ENCODE measurements around the gene ITPR2.

Gene ITPR2

DNA sequence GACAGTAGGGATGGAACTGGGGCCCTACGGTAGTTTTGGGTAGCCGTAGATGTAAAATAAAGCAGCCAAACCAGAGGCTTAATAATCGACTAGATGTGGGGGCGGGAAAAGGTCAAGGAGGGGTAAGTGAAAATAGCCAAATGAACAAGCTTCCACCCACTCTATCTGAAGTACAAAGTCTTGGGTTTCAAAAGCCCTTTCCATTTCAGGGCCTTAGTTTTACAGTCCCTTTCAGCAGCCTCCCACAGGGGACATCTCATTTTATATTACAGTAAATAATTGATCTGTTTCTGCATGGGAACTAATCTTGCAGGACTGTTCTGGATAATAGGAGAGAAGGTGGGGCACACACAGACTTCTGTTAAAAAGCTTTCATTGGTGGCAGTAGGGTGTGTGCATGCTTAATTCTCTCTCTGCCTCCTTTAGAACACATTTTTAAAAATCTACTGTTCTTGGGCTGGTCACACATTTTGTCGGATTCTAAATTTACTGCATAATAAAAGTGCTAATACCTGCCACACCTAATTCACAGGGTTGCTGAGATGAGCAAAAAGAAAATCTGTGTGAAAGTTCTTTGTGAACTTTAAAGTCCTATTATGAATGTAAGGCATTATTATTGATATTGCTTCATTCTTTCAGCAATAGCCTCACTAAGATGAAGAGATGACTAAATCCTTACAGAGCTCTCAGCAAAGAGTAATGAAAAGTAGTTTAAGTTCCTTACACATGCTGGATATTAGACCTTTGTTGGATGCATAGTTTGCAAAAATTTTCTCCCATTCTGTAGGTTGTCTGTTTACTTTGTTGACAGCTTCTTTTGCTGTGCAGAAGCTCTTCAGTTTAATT lies 104.6 kb downstream of the ITPR2 start:
- DNase-seq: no peak

DNA sequence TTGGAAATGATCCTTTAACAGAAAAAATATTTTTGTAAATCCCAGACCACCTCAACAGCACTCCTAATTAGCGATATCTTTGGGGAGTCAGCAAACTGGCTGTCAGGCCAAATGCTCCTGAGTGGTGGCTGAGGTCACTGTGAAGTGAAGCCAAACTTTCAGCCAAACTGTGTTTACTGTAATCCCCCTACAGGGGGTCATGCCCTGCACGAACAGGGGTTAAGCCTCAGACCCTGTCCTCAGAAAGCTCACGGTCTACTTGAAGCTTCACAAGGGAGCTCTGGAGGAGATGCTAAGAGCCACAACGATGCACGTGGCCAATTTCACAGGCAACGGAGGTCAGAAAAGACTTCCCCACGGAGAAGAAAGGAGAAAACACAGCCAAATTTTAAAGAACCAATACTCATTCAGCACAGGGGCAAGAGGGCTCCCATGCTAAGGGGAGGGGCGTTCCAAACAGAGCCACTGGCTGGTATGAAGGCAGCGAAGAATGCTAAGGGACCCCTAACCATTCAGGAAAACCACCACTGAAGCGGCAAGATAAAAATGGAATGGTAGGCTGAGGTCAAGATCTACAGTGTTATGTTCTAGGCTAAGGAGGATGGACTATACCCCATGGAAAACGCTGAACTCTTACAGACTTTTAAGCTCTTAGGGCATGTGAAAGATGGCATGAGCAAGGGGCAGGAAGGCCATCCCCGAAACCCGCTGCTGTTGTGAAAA lies 105.4 kb downstream of the ITPR2 start:
- no peak for DNase-seq

DNA sequence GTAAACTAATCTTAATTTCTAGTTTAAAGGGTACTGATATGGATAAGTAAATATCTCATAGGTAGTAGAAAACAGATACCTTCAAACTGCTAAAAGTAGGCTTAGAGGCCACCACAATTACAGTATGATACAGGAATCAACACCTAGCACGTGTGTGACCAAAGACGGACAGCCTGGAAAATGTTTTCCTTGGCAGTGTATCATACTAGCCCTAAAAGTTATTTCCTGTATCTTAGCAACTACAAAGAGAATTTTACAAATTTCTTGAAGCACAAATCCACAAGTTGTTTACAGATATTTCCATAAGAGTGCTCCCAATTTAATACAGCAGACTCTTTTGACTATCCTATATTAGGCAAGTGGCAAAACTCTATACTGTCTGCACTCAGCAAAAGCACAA lies 106.0 kb downstream of the ITPR2 start:
- no peak for DNase-seq

DNA sequence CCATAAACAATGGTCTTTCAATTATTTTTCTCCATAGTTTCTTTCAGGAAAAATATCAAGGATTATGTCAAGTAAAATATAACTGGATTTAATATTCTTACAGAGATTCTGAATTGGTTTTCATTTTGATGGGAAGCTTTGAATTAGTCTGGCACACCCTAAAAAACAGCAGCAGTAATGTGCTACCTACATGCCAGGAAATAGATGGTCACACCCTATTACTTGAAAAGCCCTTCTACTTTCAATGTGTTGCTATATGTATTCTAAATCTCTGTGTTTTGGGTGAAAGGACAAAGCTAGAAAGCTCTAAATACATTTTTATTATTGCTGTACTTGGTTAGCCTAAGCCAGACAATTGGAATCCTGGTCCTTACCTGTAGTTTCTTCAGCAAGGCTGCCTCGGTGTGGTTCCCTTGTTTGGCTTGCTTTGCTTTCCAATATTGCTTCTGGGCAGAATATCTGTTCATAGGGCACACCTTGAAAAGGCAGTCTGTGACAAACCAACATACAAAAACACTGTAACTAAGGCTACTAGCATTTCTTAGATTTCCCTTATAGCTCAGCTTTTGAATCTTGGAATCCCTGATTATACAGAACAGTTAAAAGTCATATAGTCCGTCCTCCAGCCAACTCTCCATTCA lies 107.6 kb downstream of the ITPR2 start:
- DNase-seq: no peak

DNA sequence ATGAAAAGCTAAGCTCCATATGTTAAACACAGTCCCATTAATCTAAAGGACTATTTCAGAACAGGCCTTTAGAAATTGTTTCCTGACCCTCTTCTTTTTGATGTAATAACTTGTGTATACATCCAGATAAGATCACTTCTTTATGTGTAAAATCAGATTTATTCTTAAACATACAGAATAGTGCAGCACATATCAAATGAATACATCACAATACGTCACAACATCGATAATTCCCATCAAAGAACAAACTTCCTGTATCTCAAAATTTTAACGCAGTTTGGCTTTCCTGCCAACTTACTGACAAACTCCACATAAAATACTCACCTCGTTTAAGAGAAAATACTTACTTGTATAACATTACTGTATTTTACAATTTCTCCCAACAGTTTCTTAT lies 108.7 kb downstream of the ITPR2 start:
- no peak for DNase-seq

DNA sequence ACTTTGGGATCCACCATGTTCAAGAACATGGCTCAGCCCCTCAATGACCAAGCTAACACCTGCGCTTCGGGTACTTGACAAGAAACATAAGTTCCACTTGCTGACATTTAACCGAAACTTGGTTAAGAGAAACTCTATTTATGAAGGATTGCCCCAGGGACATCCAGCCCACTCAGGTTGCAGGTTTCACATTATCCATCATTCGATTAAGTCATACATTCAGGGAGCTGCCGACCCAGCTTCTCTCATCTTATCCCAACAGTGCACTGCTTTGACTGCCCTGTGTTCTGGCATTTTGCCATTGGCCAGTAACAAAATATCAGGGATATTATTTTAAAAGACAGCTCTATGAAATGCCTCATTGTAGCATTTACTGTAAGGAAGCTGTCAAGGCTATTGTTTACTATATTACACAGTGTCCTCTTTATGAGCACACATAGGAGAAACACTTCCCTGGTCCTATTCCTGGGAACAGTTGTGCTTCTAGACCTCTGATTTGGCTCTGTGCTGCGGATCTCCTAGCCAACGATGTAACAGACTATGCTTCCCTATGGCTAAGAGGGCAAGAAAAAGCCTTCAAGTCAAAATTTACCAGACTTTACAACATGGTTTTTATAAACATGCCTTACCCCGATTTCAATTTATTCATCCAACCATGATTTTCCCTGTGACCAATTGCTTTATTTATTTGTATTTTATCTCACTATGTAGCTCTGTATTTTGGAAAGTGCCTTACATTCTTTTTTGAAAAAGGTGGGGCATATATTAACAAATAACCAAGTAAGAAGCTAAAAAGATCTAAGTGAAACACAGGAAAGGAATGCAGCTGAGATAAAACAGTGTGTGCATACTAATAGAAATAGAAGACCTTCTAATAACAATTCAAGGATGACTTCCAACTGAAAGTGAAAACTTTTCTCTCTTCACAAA lies 109.3 kb downstream of the ITPR2 start:
- DNase-seq: peak; percentile 85

DNA sequence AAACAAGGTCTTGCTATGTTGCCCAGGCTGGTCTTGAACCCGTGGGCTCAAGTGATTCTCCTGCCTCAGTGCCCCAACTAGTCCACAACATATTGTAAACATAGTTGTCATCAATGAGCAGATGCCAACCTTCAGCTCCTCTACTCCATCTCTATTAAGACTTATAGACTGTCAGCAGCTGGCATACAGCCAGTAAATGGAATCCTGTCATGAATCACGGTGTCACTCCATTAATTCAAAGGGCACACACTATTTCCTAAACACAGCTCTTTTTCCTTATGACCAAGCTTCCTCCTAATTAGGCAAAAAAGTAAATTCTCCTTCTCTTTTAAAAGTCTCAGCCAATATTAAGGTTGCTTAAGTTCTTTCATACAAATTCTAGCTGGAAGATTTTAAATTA lies 111.2 kb downstream of the ITPR2 start:
- peak; percentile 87 for DNase-seq

DNA sequence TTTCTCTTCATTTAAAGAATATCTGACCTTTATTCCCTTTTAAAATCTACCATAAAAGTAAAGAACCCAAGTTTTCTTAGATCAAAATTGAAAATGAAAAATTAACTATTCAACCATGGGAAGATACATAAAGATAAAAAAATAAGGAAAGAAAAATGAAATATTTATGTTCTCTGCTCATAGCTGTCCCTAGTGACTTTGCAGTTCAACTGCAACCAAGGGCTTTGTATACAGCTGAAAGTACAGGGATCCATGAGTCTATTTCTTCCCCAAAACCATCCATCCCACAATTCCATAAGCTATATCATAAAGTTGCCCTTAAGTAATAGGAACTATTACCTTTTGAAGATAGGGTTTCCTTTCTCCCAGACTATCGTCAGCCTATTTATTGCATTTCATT lies 113.1 kb downstream of the ITPR2 start:
- no peak for DNase-seq

DNA sequence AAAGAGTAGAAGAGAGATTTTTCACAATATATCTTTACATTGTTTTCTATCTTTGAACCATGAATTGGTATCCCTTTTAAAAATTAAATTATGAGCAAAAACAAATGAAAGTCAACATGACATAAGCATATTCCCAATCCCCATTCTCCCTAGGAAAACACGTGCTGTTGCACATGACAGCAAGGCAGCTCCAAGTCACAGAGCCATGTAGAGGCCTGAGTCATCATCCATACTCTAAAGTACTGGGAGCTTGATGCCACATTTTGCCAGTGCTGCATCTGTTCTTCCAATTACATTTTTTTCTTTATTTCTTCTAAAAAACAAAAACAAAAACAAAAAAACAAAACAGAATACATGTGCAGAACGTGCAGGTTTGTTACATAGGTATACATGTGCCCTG lies 115.2 kb downstream of the ITPR2 start:
- DNase-seq: peak; percentile 30

DNA sequence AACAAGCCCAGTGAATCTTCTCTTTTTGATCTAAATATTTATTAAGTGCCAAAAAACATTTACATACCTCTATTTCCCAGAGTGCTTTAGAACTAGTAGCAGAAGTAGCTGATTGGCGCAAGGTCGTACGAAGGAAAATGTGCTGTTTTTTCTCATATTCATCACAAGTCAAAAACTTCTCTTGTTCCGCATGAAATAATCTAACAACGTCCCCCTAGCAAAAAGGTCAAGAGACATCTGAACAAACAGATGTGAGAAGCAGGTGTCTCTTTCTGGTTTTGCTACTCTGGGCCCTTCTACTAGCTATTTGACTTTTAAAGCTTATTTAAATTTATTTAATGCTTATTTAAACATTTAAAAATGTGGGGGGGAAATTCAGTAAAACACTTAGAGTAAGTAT lies 117.8 kb downstream of the ITPR2 start:
- peak; percentile 97 for DNase-seq

DNA sequence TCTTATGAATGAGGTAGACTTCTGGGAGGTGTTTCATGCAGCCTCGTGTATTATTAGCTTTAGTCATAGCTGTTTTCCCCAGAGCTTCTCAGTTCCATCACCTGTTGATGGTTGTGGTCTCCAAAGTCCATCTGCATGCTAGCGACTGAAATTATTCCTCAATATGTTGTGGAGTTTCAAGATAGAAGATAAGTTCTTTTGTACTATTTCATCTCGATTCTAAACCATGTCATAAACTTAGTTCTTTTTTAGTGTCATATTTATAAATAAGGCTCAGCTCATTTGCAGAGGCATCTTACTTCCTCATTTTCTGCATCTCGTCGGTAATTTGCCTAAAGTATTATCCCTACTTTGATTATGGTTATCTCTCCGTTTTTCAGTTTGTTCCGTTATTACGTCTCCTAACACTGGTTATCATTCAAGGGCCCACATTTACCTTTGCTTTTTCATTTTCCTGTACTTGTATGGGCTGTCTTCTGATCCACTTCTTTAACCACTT lies 119.1 kb downstream of the ITPR2 start:
- DNase-seq: no peak

DNA sequence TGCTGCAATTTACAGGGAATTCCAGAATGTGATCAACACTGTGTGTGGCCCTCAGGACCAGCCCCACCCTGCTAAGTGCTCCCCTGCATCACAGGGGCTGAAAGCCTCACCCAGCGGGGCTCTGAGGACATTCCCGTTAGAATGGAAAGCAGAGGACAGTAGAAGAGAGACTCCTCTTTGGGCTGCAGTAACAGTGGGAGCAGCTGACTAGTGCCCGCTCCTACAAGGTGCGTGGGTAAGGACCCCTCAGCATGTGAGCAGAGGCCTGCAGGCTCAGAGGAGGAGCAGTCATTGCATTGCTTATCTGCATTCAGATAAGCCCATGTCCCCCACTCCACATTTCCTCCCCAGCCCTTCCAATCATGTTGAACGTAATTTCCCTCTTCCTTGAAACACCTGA lies 120.1 kb downstream of the ITPR2 start:
- DNase-seq: no peak

DNA sequence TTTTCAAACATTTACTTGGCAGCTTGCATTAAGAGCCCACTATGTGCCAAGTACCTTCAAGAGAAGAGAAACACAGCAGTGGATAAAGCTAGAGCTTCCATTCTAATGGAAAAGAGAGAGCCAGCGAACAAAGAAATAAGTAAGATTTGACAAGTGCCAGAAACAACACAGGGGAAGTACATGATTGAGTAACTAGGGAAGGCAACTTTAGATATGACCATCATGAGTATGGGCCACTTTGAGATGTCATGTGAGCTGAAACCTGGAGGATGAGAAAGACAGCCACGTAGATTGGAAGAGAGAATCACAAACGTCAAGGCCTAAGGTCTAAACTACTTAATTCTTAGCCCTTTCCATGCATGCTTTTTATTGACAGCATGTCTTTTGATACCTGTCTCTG lies 121.4 kb downstream of the ITPR2 start:
- DNase-seq: no peak

DNA sequence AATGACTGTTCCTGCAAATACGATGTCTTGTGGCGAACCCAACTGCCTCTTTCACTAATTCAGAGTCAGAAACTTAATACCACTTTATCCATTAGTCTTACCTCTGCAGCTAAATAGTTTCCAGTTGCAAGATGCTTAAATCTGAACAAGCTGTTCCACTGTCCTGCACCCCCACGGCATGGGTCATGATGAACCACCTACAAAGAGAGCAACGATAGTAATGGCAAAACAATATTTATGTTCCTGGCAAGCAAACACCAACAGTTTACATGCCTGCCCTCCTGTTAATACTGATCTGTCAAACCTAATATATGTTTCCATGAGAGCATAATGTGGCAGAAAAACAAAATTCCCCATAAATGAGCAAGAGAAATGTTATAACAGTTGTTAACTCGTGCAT lies 121.9 kb downstream of the ITPR2 start:
- no peak for DNase-seq

DNA sequence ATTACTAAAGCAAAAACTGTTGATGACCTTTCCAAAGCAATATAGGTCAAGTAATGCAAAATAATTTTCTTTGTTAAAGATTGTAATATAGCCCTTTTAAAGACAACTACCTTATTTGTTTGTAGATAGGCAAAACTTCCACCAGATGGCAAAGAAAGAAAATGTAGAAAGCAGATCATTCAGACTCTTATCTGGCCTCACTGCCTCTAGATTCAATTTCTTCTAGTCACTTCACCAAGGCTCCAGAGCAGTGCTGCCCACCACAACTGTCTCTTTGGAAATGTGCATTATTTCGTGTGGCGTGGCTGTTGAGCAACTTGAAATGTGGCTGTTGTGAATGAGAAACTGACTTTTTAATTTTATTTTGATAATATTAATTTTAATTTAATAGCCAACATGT lies 127.1 kb downstream of the ITPR2 start:
- DNase-seq: no peak

DNA sequence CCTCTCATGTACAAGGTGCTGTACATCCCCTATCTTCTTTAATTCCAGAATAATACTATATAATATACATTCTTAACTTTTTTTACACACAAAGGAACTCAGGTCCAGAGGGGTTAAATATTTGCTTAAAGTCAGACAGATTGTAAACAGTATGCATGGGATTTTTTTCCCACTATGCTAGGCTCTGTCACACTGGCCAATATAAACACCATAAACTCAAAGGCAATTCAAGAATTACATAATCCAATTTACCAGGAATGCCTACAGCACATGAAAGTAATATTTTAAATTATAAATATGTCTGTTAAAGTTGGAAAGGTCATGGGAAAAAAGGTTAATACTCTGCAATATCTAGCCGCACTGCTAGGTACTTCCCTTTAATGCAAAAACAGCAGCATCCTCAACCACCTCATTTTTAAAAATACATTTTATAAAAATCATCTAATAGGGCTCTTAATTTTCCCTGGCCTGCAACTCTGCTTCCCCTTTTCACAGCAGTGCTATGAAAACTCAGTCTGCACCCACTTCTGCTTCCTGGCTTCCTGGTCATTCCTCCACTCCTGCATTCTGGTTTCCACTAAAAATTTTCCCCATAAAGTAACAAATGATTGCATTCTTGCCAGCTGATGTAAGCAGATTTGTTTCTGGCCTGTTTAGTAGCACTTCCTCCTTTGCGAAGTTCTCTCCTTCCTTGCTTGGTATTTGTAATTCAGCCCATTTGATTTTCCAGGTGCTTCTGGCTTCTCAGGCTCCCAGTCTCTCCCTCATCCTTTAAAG lies 128.1 kb downstream of the ITPR2 start:
- DNase-seq: no peak

DNA sequence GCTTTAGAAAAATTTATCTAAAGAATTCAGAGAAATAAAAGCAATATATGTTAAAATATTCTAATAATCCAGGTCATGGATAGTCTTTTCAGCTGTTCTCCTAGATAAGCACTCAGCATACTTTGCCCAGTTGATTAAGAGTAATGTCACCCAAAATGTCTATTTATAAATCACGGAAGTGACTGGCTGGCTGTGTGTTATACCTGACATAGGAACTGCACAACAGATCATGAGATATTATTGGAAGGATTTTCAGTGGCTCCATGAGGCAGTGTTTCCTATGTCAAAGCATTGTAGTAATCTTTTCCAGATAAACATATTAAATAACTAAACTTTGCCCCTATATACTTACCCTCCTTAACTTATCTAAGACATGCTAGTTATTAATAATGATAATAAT lies 128.8 kb downstream of the ITPR2 start:
- DNase-seq: no peak

DNA sequence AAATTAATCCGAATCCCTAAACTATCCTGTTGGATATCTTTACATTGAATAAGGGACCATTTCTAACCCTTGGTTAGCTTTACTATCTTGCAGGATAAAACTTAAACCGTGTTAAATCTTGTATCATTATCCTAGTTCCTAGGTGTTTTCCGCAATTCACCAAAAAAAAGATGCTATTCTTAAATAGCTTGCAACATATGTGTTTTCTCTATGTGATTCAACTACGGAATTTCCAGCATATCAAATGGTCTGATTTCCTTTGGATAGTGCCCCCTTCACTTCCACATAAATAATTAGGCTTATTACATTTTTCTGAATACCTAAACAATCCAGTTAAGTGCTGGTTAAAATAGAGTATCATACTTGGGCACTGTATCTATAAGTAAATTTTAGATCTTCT lies 130.3 kb downstream of the ITPR2 start:
- DNase-seq: no peak

DNA sequence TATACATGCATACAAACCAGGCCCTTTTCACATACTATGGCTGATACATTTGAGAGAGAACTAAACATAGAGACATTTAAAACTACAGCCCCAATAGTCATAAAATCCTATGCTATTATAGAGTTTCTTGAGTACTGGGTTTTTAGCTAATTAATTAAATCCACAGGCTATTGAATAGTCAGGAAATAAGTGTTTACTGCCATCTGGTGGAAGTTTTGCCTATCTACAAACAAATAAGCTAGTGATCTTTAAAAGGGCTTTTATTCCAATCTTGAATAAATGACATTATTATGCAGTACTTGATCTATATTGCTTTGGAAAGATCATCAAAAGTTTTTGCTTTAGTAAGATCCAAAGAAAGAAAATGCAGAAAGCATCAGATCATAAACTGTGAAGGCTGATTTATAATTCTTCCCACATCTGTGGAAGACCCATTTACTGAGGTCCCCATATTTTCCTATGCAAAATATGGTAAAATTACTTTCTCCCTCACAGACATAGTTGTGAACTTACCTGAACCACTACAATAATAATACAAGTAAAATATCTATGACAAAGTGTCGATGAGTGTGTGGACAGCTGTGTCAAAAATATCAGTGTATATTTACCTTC lies 131.3 kb downstream of the ITPR2 start:
- peak; percentile 39 for DNase-seq

DNA sequence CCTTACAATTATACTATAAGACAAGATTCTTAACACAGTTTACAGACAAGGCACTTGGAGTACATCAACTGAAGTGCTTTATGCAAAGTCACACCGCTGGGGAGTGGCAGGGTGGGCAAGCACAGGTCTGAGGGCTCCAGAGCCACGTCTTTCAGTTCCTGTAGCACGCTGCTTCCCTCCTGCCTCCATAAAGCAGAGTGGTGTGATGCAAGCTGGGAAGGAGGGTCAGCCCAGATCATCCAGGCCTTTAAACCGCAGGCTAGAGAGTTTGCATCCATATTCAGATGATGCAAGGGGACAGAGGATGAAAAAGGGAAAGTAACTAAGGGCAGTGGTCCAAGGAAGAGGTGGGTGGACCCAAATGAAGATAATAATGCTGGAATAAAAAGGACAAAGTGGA lies 132.6 kb downstream of the ITPR2 start:
- no peak for DNase-seq

DNA sequence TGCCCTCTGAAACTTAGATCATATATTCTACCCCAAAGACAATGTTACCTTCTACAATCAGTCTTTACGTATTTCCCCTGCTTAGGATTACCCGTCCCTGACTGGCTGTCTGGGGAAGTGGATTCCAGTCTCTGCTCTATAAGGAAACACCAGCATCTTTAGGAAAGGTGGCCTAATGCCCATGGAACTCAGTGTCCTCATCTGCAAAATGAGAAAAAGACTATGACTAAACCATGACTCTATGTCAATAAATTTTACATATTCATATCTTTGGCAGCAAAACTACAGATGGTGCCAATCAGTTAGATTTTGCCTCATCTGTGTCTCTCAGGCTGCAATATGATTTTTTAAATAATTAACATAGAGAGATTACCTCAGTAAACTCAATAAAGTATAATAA lies 133.8 kb downstream of the ITPR2 start:
- no peak for DNase-seq
